Measurements from ENCODE around the gene PEAR1.
"Not testable (repeated sequence)": the region's sequence is repeated elsewhere in the genome, so short reads cannot be mapped to it uniquely, and the experiment has no call there.

Gene PEAR1

DNA sequence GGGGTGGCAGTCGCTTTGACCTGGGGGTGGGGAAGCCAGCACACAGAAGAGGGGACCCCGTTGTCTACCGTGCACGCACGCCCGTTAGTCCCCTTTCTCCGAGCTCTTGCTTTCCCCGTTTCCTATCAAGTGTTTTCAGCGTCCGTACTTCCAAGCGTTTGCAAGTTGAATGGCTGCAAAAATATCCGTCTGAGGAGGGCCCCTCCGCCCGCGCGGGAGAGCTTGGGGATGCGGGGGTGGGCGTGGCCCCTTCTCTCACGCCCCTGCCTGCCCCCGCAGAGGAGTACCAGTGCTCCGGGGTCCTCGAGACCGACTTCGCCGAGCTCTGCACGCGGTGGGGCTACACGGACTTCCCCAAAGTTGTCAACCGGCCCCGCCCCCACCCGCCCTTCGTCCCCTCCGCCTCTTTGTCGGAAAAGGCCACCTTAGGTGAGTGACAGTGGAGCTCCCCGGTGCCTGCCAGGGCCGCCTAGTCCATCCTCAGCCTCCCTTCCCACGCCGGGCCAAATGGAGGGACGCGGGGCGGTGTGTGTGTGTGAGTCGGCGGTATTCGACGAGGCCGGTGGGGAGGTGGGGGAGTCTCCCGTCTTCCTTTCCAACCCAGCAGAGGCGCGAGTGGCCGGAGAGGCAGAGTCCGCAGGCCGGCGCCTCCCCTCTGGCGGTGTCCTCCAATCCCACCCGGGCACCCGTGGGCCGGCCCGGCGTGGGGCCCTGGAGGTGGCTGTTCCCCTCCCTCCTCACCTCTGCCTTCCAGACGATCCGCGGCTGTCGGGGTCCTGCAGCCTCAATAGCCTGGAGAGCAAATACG lies 30.4 kb downstream of the PEAR1 start:
- DNase-seq, result no peak

DNA sequence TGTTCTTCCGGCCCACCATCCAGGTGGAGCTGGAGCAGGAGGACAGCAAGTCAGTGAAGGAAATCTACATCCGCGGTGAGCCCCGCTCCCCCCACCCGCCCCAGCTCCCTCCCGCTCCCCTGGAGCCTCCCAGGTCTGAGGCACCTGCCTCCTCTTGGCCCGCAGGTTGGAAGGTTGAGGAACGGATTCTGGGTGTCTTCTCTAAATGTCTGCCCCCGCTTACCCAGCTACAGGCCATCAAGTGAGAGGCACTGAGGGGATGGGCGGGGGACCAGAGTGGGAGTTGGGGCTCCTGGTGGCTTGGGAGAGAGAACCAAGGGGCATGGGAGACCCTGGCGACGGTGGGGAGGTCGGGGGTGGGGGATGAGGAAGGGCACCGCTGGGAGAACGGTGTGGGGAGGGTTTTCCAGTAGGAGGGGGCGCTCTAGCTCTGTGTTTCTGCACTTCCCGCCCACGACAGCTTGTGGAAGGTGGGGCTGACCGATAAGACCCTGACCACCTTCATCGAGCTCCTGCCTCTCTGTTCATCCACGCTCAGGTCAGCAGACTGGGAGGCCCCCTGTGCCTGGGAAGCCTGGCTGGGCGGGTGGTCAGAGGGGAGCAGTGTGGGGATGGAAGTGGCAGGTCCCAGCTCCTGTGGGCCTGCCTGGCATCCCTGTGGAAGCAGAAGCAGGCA lies 31.1 kb downstream of the PEAR1 start:
- no peak for DNase-seq

DNA sequence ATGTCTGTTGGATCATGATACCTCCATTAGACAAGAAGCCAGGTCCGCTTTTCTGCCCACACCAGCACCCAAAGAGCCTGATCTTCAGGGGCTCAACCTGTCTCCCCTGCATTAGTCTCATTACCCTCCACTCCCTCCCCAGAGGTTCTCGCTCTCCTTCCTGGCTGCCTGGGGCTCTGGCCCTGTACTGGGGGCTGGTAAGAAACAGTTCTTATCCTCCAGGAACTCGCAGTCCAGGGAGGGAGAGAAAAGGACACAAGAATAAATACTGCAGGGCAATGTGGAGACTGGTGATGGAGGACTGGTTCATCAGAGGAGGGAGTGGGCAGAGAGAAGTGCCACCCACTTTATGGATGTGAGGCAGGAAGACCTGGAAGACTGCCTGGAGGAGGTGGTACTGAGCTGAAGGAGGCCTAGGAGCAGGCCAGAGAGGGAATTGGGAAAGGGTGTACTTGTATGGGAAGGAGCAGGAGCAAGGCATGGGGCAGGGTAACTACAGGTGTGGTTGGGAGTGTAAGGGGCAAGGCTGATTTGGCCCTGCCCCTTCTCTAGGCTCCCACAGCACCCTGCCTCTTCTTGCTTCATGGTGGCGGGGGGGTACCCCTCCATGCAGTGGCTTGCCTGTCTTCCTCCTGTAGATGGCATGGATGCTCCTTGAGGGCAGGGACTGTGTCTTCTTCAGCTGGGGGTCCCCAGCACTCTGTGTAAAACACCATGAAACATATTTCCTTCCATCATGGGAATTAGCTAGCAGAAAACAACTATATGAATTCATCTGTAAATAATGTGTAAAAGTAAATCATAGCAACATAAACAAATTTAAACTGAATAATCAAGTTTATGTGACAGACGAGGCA lies 31.9 kb downstream of the PEAR1 start:
- DNase-seq, result no peak

DNA sequence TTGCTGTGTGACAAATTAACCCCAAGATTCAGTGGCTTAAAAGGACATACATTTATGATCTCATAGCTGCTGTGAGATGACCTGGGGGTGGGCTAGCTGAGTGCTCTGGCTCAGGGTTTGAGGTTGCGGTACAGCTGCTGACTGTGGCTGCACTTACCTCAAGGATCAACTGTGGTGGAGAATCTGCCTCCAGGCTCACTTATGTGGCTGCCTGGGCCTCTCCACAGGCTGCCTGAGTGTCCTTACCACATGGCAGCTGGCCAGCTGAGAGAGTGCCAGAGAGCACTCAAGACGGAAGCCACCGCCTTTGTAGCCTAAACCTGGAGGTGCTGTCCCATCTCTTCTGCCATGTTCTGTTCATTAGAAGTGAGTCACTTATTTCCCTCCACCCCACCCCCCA lies 32.7 kb downstream of the PEAR1 start:
- no peak for DNase-seq

DNA sequence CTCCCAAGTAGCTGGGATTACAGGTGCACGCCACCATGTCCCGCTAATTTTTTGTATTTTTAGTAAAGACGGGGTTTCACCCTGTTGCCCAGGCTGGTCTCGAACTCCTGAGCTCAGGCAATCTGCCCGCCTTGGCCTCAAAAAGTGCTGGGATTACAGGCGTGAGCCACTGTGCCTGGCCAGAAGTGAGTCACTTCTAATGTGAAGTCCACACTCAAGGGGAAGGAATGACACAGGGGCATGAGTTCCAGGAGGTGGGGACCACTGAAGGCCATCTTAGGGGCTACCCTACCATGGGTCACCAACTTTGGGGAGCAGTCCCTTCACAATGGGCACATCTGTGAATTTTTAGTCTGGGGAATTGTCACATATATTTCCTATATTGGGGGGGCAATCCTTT lies 33.2 kb downstream of the PEAR1 start:
- not testable (repeated sequence) for DNase-seq

DNA sequence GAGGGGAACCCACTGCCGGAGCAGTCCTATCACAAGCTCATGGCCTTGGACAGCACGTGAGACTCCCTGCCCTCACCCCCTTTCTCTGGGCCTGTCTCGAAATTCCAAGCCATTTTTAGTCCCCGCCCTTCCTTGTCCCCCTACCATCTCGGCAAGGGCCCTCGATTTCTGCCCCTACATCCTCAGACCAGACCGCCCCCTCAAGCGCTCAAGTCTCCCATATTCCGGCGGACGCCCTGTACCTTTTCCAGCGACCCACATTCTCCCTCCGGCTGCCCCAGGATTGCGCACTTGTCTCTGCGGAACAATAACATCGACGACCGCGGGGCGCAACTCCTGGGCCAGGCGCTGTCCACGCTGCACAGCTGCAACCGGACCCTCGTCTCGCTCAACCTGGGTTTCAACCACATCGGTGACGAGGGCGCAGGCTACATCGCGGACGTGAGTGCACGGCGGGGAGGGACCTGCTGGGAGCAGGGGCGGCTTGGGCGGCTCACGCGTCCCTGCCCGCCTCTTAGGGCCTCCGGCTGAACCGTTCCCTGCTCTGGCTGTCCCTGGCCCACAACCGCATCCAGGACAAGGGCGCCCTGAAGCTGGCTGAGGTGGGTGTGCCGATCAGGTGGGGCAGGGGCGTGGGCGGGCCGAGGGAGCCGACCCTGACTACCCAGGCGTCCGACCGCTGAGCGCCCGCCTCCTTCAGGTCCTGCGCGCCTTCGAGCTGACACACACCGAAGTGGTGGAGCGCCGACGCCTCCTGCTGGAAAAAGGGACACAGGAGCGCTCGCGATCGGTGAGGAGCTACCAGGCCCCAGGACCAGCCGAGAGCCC lies 33.9 kb downstream of the PEAR1 start:
- DNase-seq, result peak; percentile 85

DNA sequence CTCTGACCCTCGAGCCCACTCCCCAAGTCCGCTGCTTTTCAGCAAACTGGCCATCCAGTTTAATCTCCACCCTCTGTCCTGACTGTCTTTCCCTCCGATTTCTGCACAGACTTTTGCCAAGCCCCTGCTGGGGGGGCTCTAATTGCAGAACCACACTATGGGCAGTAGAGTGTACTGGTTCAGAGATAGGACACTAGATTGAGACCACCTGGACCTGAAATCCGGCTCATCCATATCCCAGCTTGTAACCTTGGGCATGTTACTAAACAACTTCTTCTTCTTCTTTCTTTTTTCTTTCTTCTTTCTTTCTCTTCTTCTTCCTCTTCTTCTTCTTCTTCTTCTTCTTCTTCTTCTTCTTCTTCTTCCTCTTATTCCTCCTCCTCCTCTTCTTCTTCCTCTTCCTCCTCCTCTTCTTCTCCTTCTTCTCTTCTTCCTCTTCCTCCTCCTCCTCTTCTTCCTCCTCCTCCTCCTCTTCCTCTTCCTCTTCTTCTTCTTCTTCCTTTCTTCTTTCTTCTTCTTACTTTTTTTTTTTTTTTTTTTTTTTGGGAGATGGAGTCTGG lies 34.6 kb downstream of the PEAR1 start:
- DNase-seq, result no peak

DNA sequence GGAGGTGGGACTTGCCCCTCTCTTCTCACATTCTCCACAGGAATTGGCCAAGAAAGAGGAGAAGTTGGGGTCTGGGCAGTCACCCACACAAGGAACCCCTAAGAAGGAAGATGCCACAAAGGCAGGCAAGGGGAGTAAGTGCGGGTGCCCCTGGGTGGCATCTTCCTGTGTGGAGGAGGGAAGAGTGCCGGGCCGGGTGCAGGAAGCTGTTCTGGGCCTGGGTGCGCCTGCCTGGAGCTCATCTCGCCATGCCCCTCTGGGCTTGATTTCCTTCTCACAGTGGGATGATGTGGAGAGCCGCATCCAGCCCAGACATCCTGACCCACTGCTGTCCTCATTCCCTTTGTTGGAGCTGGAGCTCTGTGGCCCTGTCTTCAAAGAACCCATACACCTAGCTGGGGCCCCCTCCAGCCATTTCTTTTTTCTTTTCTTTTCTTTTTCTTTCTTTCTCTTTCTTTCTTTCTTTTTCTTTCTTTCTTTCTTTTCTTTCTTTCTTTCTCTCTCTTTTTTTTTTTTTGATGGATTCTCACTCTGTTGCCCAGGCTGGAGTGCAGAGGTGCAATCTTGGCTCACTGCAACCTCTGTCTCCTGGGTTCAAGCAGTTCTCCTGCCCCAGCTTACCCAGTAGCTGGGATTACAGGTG lies 36.2 kb downstream of the PEAR1 start:
- DNase-seq, result no peak

DNA sequence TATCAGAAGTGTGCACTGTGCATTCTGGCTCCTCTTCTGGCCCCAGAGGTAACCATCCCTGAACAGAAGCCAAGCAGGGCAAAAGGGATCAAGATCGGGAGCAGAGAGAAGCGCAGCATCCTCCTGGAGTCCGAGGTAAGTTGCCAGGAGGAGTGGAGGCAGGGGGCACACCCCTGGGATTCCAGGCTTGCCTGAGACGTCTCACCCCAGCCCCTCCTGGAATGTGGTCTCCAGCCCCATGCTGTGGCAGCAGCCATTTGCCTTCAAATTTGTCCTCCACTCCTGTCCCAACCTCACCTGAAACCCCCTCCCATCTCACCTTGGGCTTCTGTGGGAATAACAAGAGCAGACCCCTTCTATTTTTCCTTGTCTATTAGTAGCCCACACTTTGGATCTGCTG lies 37.0 kb downstream of the PEAR1 start:
- no peak for DNase-seq

DNA sequence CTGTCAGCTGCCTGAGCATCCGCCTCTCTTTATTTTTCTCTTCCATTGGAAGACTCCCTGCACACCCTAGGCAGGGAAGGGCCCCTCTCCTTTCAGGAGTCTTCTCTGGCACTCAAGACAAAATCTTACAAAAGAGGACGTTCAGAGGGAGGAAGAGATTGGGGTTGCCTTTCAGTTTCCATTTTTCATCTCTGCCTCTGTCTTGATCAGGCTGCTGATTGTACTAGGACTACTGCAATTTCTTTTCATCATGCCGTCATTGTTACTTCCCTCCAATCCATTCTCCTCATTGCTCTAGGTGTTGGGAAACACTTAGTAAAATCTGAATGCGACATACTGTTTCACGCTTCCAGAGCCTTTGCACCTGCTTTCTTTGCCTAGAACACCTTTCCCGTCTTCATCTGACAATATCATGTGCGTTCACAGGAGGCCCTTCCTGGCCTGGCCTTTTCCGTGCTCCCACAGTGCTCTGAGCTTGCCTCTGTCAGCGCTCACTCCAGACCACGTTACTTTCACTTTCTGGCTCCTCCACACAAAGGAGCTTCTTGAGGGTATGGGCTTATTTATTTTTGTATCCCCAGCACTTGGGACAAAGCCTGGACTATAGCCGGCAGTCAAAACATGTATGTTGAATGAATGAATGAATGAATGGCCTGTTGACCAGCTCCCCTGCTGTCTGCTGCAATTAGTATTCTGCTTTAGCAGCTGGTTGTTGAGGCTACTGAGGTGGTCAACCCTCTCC lies 37.9 kb downstream of the PEAR1 start:
- no peak for DNase-seq

DNA sequence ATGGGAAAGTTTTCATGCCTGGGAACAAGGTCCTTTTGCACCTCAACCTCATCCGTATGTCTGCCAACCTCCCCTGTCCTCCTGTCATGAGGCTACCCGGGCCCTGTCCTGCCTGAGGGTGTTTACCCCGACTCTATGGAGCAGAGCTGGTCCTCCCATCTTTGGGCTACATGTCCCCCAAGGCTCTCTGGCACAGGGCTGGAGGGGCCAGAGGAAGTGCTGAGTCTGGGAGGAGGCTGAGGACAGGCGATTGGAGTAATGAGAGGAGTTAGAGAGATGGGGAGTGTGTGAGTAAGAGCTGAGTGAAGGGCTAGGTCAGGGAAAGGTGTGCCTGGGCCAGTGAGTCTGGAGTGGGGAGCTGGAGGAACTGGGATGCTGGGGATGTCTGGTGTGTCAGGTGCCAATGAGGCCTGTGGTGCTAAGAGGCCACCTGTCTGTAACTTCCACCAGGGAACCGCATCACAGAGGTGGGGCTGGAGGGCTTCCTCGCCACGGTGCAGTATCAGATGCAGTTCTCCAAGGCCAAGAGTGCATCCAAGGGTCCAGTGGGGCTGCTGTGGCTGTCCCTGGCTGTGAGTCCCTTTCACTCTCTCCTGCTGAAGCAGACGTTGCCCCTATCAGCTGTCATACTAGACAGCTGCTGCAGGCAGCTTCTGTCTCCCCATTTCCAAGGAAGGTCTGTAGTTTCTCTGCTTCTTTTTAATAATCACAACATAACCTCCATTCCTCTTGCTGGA lies 38.6 kb downstream of the PEAR1 start:
- no peak for DNase-seq

DNA sequence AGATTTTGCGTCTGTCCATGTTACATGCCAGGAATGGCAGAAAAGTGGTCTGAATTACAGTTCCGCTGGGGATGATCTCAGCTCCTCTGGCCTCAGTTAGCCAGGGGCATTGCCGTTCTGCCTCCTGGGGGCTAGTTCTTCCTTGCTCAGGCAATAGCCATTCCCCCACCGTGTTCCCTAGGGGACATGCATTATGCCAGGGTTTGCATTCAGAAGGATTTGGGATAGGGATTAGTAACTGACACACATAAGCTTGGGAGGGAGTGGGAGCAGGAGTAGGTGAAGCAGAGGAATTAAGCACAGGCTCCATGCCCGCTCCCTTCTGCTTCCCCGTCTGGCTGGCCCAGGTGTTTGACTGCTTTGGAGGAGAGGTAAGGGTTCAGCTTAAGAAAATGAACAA lies 39.6 kb downstream of the PEAR1 start:
- DNase-seq, result no peak

DNA sequence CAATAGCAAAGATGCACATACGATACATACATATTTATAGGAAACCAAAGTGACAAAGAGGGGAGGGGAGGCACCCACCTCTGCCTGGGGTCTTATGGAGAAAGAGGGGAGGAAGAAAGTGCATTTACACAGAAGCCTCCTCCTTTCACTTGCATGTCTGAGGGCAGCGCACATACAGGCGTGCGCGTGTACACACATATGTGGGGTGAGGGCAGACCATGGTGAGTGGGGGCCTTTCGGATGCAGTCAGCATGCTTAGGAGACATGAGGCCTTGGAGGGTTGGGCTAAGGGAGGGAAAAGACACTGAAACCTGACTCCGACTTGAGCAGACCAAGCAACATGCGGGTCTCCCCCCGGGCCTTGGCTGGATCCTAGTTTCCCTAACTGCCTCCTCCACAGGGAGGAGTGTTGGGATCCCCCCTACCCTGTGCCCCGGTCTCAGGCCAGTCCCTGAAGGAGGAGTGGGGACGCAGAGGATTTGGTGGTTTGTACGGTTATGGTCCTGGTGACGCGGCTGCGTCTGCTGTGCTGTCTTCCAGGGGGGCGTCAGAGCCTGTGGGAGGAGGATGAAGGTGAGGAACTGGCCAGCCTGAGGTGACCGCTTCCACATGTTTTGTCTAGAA lies 42.1 kb downstream of the PEAR1 start:
- no peak for DNase-seq

DNA sequence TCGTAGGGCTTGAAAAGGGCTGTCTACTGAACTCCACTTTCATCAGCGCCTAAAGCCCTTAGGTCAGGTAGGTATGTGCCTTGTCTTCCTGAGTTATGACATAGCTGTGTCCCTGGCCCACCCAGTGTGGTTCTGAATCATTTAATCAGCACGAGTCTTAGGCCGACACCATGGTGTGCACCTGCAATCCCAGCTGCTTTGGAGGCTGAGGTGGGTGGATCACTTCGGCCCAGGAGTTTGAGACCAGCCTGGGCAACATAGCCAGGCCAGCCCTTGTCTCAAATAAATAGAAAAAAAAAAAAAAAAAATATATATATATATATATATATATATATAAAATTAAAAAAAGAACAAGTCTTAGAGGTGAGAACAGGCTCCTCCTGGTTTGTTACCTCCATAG lies 42.7 kb downstream of the PEAR1 start:
- DNase-seq, result no peak

DNA sequence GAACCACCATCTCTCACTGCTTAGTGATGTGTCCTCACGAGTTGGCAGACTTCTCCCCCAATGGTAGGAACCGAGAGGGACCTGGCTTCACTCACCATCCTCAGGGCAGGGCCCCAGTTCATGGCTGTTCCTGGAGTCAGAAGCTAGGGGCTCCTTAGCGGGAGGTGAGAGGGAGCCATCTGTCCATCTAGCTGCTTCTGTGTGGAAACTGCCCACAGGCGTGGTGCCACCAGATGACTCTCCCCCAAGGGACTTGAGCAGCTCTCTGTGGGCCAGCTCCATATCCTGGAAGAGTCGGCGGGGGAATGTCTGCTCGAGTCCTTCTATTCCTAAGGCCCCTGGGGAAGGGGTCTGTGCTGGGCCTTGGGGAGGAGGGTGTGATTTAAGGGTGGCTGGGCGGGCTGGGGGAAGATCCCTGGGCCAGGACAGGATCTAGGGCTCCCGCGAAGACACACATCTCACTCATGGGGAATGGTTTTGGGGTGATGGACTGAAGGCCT lies 43.3 kb downstream of the PEAR1 start:
- DNase-seq, result no peak

DNA sequence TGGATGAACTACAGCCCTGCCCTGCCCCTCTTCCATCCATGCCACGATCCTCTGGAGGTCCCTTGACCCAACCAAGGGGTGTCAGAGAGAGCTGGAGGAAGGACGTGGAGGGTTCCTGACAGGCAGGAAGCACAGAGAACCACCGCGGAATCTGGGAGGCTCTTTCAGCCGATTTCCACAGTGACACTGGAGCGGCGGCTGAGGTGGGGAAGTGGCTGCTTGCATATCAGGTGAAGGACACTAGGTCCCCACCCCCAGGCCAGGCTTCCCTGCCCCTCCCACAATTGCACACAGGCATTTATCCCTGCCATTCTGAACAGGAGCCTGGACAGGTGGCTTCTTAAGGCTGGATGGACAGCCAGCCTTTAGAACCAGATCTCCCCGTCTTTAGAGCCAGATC lies 44.4 kb downstream of the PEAR1 start:
- no peak for DNase-seq

DNA sequence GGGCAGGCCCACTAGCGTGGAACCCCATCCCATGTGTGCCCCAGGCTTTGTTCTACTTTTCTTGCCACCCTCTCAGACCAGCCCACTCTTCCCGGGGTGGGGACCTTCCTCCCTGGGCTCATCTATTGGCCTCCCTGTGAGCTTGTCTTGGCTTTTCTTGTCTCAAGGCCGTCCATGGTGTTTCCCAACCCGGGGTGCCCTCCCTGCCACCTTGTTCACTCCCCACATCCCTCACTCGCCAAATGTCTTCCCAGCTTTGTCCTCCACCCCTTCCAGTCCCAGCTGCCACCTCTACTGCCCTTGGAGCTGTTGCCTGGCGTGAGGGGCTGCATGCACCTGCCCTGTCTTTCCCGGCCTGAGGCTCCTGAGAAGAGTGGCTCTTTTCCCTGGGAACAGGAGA lies 45.3 kb downstream of the PEAR1 start:
- no peak for DNase-seq

DNA sequence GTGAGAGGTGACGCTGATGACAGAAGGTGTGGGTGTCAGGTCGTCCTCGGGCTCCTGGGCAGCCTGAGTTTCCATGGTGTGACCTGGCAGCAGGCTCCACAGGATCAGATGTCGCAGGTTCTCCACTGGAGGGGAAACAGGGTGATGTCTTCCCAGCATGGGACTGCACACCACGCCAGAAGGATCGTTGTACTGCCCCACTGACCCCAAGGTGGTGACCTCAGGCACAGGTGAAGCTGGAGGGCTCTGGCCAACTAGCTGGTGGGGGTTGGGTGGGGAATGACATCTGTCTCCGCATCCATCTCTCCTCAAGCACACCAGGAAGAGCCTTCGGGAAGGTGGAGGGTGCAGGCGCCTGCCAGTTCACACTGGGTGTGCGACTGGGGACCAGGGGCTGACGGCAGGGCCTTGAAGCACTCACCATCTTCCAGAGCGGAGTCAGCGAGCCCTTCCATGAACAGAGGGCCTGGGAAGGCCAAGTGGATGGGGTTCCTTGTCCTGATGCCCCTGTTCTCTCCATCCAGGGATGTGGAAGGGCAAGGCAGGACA lies 46.3 kb downstream of the PEAR1 start:
- no peak for DNase-seq

DNA sequence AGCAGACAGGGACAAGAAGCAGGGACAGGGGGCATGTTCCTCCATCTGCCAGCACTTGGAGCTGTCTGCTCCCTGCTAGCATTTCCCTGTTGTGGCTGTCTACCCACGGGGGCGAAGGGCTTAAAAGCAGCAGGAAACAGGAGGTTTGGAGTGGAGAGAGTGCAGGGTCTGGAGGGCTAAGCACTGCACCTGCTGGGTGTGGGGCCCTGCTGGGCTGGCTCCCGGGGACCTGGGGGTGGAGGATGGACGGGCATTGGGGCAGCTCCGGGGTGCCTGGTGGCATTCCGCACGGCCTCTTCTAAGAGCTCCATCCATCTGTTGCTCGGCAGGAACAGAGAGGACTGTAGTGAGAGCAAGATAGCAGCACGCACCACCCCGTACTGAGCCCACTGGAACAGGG lies 48.2 kb downstream of the PEAR1 start:
- DNase-seq, result no peak
